ENCODE measurements around the gene CDH4. TPM values are rescaled to one million over a fixed set of nuclear protein-coding genes. Genes with fewer than 3 reads are reported as not detected.

Gene CDH4
- total and polyA plus RNA-seq, 2 donors (not counting 1 experiment from before 2014, with no cell fraction given) = not detected

- Mint-ChIP-seq H3K4me3 (no peak overlapping the region), H3K27me3 (no peaks in the 10 kb centered on the region), H3K27ac (no peak overlapping the region), H3K4me1 (no peaks in the 10 kb centered on the region), H3K9me3 (ENCODE audit: insufficient read depth) (no peaks in the 10 kb centered on the region)
- Histone ChIP-seq H2AFZ (ENCODE audit: insufficient read depth, low read depth, low read length, poor library complexity, severe bottlenecking) (no peak overlapping the region), H3K4me2 (replicated peaks; ENCODE audit: low read depth, low read length, poor library complexity, severe bottlenecking) (no peak overlapping the region), H3K9ac (ENCODE audit: low read length) (no peak overlapping the region), H3K79me2 (ENCODE audit: control insufficient read depth, insufficient read depth, low read length) (no peaks in the 10 kb centered on the region), H3K4me1 (ENCODE audit: control insufficient read depth in 2 of 2, insufficient read depth in 2 of 2, low read length in 2 of 2) (no peaks in the 10 kb centered on the region), H3K36me3 (replicated peaks in 1 of 2; ENCODE audit: control extremely low read depth in 1 of 2, control insufficient read depth in 1 of 2, extremely low read depth in 1 of 2, insufficient read depth in 2 of 2, low read length in 1 of 2) (no peaks in the 10 kb centered on the region), H3K27ac (ENCODE audit: low read length in 2 of 2) (no peak overlapping the region), H3K4me3 (ENCODE audit: control extremely low read depth in 1 of 5, extremely low read depth in 1 of 5, insufficient read depth in 1 of 5, low read depth in 2 of 5, low read length in 4 of 5) (no peak overlapping the region), H4K20me1 (ENCODE audit: control insufficient read depth, insufficient read depth, low read length, poor library complexity, severe bottlenecking) (no peaks in the 10 kb centered on the region), H3K27me3 (replicated peaks in 1 of 4; ENCODE audit: control extremely low read depth in 1 of 4, control insufficient read depth in 3 of 4, insufficient read depth in 4 of 4, low read length in 3 of 4) (no peaks in the 10 kb centered on the region), H3K9me3 (ENCODE audit: control extremely low read depth in 1 of 3, control insufficient read depth in 2 of 3, insufficient read depth in 1 of 3, low read length in 2 of 3) (peaks cover 0 to 47% (median 0%) of the 10 kb centered on the region in 3 donors)
- CTCF ChIA-PET = no interaction called here
- POLR2A ChIA-PET = no interaction called here
- WGBS (ENCODE audit: insufficient coverage) = 84% methylated on average over 7 of the region's 7 CpGs
- intact Hi-C loops (cut with micrococcal nuclease) = no loop called here
- TF ChIP-seq, protein P1, sequence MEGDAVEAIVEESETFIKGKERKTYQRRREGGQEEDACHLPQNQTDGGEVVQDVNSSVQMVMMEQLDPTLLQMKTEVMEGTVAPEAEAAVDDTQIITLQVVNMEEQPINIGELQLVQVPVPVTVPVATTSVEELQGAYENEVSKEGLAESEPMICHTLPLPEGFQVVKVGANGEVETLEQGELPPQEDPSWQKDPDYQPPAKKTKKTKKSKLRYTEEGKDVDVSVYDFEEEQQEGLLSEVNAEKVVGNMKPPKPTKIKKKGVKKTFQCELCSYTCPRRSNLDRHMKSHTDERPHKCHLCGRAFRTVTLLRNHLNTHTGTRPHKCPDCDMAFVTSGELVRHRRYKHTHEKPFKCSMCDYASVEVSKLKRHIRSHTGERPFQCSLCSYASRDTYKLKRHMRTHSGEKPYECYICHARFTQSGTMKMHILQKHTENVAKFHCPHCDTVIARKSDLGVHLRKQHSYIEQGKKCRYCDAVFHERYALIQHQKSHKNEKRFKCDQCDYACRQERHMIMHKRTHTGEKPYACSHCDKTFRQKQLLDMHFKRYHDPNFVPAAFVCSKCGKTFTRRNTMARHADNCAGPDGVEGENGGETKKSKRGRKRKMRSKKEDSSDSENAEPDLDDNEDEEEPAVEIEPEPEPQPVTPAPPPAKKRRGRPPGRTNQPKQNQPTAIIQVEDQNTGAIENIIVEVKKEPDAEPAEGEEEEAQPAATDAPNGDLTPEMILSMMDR (IDR thresholded peaks at IDR 0.05) = no peak
- no peak for TF ChIP-seq EZH2 (IDR thresholded peaks at IDR 0.05; ENCODE audit: borderline replicate concordance, insufficient read depth, low read depth, low read length, poor library complexity, severe bottlenecking)
- DNase-seq = no peak
- no peak for ATAC-seq (ENCODE audit: low read depth)
Observed at GRCh38 chr20:61420781-61421180, 168.7 kb downstream of the CDH4 start.

DNA sequence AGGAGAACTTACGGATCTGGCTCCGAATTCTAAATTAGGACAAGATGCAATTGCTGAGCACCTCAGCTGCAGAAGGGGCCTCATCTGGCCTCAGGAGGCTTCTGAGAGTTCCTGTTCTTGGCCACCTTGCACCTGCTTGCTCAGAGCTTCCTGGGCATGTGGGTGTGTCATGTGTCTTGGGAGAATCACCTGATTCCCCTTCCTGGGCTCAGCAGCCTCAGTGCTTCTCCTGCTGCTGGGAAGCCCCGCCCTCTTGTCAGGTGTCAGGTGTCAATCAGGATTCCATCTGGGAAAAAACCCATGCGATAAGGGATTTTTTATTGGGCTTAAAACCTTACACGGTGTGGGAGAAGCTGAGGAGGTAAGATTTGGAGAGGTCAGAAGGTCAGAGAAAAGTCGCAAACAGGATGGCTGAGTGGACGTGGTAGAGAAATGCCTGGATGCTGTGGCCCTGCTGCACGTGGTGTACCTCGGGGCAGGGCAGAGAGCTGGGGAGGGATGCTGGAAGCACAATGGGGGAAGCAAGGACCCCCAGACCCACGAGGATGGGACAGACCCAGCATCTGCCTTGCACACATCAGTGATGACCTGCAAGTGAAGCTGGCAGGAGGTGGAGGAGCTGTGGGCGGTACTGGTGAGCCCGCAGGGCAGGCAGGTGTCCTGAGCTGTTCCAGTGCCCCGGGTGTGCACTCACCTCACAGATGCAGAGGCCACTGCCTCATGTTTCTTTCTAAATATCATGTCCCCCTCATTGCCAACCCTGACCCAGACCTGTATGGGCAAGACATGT, 170.8 kb downstream of the CDH4 start:
- Histone ChIP-seq H3K4me1 (ENCODE audit: control insufficient read depth in 2 of 2, insufficient read depth in 2 of 2, low read length in 2 of 2) (no peaks in the 10 kb centered on the region), H3K27ac (ENCODE audit: low read length in 2 of 2) (no peak overlapping the region), H3K36me3 (replicated peaks in 1 of 2; ENCODE audit: control extremely low read depth in 1 of 2, control insufficient read depth in 1 of 2, extremely low read depth in 1 of 2, insufficient read depth in 2 of 2, low read length in 1 of 2) (no peaks in the 10 kb centered on the region), H3K79me2 (ENCODE audit: control insufficient read depth, insufficient read depth, low read length) (no peaks in the 10 kb centered on the region), H4K20me1 (ENCODE audit: control insufficient read depth, insufficient read depth, low read length, poor library complexity, severe bottlenecking) (no peaks in the 10 kb centered on the region), H3K4me3 (ENCODE audit: control extremely low read depth in 1 of 5, extremely low read depth in 1 of 5, insufficient read depth in 1 of 5, low read depth in 2 of 5, low read length in 4 of 5) (no peak overlapping the region), H2AFZ (ENCODE audit: insufficient read depth, low read depth, low read length, poor library complexity, severe bottlenecking) (no peak overlapping the region), H3K4me2 (replicated peaks; ENCODE audit: low read depth, low read length, poor library complexity, severe bottlenecking) (no peak overlapping the region), H3K27me3 (replicated peaks in 1 of 4; ENCODE audit: control extremely low read depth in 1 of 4, control insufficient read depth in 3 of 4, insufficient read depth in 4 of 4, low read length in 3 of 4) (no peaks in the 10 kb centered on the region), H3K9me3 (ENCODE audit: control extremely low read depth in 1 of 3, control insufficient read depth in 2 of 3, insufficient read depth in 1 of 3, low read length in 2 of 3) (peaks cover 0 to 47% (median 0%) of the 10 kb centered on the region in 3 donors), H3K9ac (ENCODE audit: low read length) (no peak overlapping the region)
- Mint-ChIP-seq H3K9me3 (ENCODE audit: insufficient read depth) (no peaks in the 10 kb centered on the region), H3K27ac (no peak overlapping the region), H3K4me3 (no peak overlapping the region), H3K27me3 (no peaks in the 10 kb centered on the region), H3K4me1 (no peaks in the 10 kb centered on the region)
- TF ChIP-seq, protein P1 (IDR thresholded peaks at IDR 0.05) = no peak
- TF ChIP-seq EZH2 (IDR thresholded peaks at IDR 0.05; ENCODE audit: borderline replicate concordance, insufficient read depth, low read depth, low read length, poor library complexity, severe bottlenecking) = no peak
- DNase-seq (no peak), ATAC-seq (ENCODE audit: low read depth) (no peak)
- 78% methylated on average over 12 of the region's 13 CpGs for WGBS (ENCODE audit: insufficient coverage)
- intact Hi-C loops (cut with micrococcal nuclease) = no loop called here
- CTCF ChIA-PET = no interaction called here
- POLR2A ChIA-PET = no interaction called here

Measured in B cell (primary cell).